ENCODE measurements around the gene NUP133.

Gene NUP133

GRCh38 chr1:229408458-229409037, 99.6 kb downstream of the NUP133 start:
- TF ChIP-seq SPI1 (IDR thresholded peaks at IDR 0.05; ENCODE audit: borderline replicate concordance, low read depth) = no peak
- peak; percentile 71 for TF ChIP-seq REST (IDR thresholded peaks at IDR 0.05; ENCODE audit: insufficient replicate concordance, low read depth)
- no peak for TF ChIP-seq GABPA (IDR thresholded peaks at IDR 0.05; ENCODE audit: low read depth)
- TF ChIP-seq POLR2AphosphoS5 (IDR thresholded peaks at IDR 0.05; ENCODE audit: low read depth) = no peak
- TF ChIP-seq, protein P1, sequence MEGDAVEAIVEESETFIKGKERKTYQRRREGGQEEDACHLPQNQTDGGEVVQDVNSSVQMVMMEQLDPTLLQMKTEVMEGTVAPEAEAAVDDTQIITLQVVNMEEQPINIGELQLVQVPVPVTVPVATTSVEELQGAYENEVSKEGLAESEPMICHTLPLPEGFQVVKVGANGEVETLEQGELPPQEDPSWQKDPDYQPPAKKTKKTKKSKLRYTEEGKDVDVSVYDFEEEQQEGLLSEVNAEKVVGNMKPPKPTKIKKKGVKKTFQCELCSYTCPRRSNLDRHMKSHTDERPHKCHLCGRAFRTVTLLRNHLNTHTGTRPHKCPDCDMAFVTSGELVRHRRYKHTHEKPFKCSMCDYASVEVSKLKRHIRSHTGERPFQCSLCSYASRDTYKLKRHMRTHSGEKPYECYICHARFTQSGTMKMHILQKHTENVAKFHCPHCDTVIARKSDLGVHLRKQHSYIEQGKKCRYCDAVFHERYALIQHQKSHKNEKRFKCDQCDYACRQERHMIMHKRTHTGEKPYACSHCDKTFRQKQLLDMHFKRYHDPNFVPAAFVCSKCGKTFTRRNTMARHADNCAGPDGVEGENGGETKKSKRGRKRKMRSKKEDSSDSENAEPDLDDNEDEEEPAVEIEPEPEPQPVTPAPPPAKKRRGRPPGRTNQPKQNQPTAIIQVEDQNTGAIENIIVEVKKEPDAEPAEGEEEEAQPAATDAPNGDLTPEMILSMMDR (IDR thresholded peaks at IDR 0.05; ENCODE audit: insufficient read depth, low read length) = no peak

GRCh38 chr1:229407206-229408026, 100.7 kb downstream of the NUP133 start:
- Histone ChIP-seq H3K4me3 (replicated peaks; ENCODE audit: insufficient read depth, low read length) (no peak overlapping the region), H3K27ac (replicated peaks) (no peak overlapping the region), H3K27me3 (ENCODE audit: insufficient read depth, poor library complexity, severe bottlenecking) (peaks cover 9% of the 10 kb centered on the region)
- no peak for TF ChIP-seq SPI1 (IDR thresholded peaks at IDR 0.05; ENCODE audit: borderline replicate concordance, low read depth)
- TF ChIP-seq REST (IDR thresholded peaks at IDR 0.05; ENCODE audit: insufficient replicate concordance, low read depth) = no peak
- TF ChIP-seq POLR2AphosphoS5 (IDR thresholded peaks at IDR 0.05; ENCODE audit: low read depth) = no peak
- TF ChIP-seq, protein P1 (IDR thresholded peaks at IDR 0.05; ENCODE audit: insufficient read depth, low read length) = no peak
- no peak for TF ChIP-seq GABPA (IDR thresholded peaks at IDR 0.05; ENCODE audit: low read depth)
- DNase-seq (ENCODE audit: low read depth in 1 of 2, low spot score in 1 of 2) = no peak

More at GRCh38 chr1:229408458-229409037, 99.6 kb downstream of the NUP133 start:
- Histone ChIP-seq H3K27ac (replicated peaks) (no peak overlapping the region), H3K4me3 (replicated peaks; ENCODE audit: insufficient read depth, low read length) (no peak overlapping the region), H3K27me3 (ENCODE audit: insufficient read depth, poor library complexity, severe bottlenecking) (peaks cover 13% of the 10 kb centered on the region)
- DNase-seq (ENCODE audit: low read depth in 1 of 2, low spot score in 1 of 2) = no peak

- TF ChIP-seq, protein P1 (IDR thresholded peaks at IDR 0.05; ENCODE audit: insufficient read depth, low read length) = no peak
- no peak for TF ChIP-seq REST (IDR thresholded peaks at IDR 0.05; ENCODE audit: insufficient replicate concordance, low read depth)
- no peak for TF ChIP-seq GABPA (IDR thresholded peaks at IDR 0.05; ENCODE audit: low read depth)
- TF ChIP-seq POLR2AphosphoS5 (IDR thresholded peaks at IDR 0.05; ENCODE audit: low read depth) = no peak
- TF ChIP-seq SPI1 (IDR thresholded peaks at IDR 0.05; ENCODE audit: borderline replicate concordance, low read depth) = no peak
- H3K4me3 ChIP-seq (replicated peaks; ENCODE audit: insufficient read depth, low read length) = no peak overlapping the region
- peaks cover 9% of the 10 kb centered on the region for H3K27me3 ChIP-seq (ENCODE audit: insufficient read depth, poor library complexity, severe bottlenecking)
- H3K27ac ChIP-seq (replicated peaks) = no peak overlapping the region
- no peak for DNase-seq (ENCODE audit: low read depth in 1 of 2, low spot score in 1 of 2)
These were observed 101.3 kb downstream of the NUP133 start for GRCh38 chr1:229406798-229407197.

Measured in HL-60 (cell line).